AG10803 (cell line): Measurements from ENCODE around the gene ZNF865.
"Not testable (repeated sequence)": the region's sequence is repeated elsewhere in the genome, so short reads cannot be mapped to it uniquely, and the experiment has no call there.

Experiments
- DNase-seq: peaks from one replicate; pipeline ENCODE4 v3.0.0; 2010; ENCODE audit warnings: low read depth
- H3K4me3 ChIP-seq: 2 replicates; pipeline ENCODE4 v1.5.1; 2011; ENCODE audit warnings: mild to moderate bottlenecking, low read length, control low read depth
- CTCF ChIP-seq: conservative IDR thresholded peaks from 2 replicates; pipeline ENCODE4 v1.5.1; 2011; ENCODE audit warnings: mild to moderate bottlenecking, low read length, control low read depth, inconsistent platforms

ZNF865 gene

GRCh38 chr19:55605637-55606470 lies at the start of gene ZNF865:
TSS of gene ZNF865 (plus strand) at chr19:55605647. CDS start at chr19:55613619, 7,972 bp downstream.
- H3K4me3 ChIP-seq, result peak within 1 kb of the TSS; percentile 91
- peak; percentile 81 for DNase-seq
- TF ChIP-seq CTCF, result peak; percentile 90

- no peak for TF ChIP-seq CTCF
- H3K4me3 ChIP-seq, result no peak overlapping the region
- no peak for DNase-seq
These were observed 45.8 kb upstream of the ZNF865 start for GRCh38 chr19:55559684-55560083.

GRCh38 chr19:55563261-55563690 lies 42.2 kb upstream of the ZNF865 start:
- H3K4me3 ChIP-seq, result no peak overlapping the region
- DNase-seq, result peak; percentile 41
- no peak for TF ChIP-seq CTCF

- no peak overlapping the region for H3K4me3 ChIP-seq
- DNase-seq, result no peak
- no peak for TF ChIP-seq CTCF
These were observed 38.6 kb upstream of the ZNF865 start for GRCh38 chr19:55566823-55567222.

- TF ChIP-seq CTCF, result no peak
- no peak for DNase-seq
- H3K4me3 ChIP-seq, result no peak overlapping the region
These were observed 37.6 kb upstream of the ZNF865 start for GRCh38 chr19:55567708-55568328.

- not testable (repeated sequence) for H3K4me3 ChIP-seq, DNase-seq
These were observed 36.0 kb upstream of the ZNF865 start for GRCh38 chr19:55569477-55569876.

GRCh38 chr19:55573929-55574328 lies 31.5 kb upstream of the ZNF865 start:
- not testable (repeated sequence) for H3K4me3 ChIP-seq, DNase-seq

- no peak for TF ChIP-seq CTCF
- DNase-seq, result no peak
These were observed 28.7 kb upstream of the ZNF865 start for GRCh38 chr19:55576746-55577145.

More at GRCh38 chr19:55576746-55577145, 28.7 kb upstream of the ZNF865 start:
- no peak overlapping the region for H3K4me3 ChIP-seq
